Measurements from ENCODE around the gene TENM4.

Gene TENM4

GRCh38 chr11:78752494-78752893 is 688.3 kb downstream of the TENM4 start:
- no peak for DNase-seq

DNA sequence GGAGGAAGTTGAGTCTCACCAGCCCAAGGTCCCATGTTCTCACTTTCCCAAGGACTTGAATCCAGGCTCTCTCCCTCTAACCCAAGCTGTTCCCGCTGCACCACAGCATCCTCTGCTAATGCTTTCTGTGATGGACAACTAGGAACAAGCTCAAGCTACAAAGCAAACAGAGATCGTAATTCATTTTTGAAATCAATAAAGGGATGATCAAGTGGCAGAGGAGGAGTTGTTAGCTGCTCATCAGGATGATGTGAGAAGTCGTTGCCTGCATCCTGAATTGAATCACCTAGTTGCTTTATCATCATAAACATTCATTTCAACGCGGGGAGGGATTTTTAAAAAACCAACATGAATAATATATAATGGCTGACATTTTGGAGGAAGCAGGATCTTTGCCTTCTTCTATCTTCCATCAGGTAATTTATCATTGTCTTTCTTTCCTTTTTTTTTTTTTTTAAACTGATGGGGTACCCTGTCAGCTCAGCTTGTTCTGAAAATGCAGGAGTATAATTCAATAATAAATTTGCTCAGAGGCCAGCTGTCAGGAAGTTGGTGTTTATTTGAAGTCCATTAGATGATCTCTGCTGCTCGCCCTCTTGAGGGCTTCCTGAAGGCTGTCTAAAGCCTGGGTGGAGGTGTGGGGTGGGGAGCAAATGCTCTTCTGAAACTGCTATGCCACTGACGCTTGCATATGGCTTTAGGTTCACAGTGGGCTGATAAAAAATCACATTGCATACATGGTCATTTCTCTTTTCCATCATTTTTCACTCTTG is 691.7 kb downstream of the TENM4 start:
- DNase-seq = no peak

- no peak for DNase-seq
These were observed 695.9 kb downstream of the TENM4 start for GRCh38 chr11:78744949-78745348.

DNA sequence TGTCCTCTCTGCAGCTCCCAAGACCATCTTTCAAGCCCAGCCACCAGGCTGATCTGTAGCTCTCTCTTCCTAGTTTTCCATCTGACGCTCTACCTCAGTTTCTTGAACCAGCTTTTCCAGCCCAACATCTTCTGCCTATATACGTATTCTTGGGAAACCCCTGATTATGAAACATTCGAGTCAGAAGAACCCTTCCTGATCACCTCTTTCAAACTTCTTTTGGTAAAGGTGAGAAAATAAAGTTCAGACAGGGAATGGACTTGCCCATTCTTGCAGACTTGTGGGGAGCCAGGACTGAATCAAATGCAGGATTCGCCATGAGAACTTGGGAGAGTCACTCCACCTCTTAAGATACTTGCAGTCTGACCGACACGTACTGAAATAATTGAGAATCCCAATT is 696.6 kb downstream of the TENM4 start:
- no peak for DNase-seq

- no peak for DNase-seq
These were observed 698.4 kb downstream of the TENM4 start for GRCh38 chr11:78742430-78742829.

- no peak for DNase-seq
These were observed 699.1 kb downstream of the TENM4 start for GRCh38 chr11:78741741-78742140.

DNA sequence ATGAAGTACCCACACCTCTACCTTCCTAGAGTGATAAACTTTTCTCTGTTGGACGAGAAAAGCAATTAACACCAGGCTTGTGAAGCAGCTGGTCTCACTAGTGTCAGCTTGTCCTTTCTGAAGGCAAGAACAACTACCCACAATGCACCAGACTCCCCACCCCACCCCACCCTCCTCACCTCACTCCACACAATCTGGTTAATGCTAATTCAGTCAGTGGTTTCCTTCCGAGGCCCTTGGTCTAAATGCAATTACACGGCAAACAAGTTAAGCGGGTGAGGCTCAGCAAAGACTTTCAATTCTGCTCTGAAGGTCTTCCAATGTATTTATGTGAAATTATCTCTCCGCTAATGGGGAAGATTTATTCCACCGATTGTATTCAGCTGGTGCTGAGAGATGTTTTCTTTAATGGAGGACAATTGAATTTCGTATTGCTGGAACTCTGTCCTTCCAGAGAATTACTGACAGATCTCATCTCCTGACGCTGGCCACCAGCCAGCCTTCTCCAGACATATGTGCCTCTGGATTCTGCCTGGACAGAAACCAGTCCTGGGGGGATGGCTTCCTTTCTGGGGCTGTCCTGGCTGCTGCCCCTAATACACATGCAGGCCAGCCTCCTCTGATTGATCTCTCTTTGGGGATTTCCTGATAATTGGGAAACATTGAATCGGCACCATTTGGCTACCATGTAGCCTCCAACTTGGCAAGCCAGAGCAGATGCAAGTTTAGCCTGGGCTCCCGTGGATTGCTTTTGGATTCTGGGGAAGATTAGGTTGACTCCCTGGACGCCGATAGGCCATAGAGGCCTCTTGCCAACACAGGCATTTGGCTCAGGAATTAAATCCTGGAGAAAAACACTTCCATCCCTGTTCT is 700.4 kb downstream of the TENM4 start:
- no peak for DNase-seq

DNA sequence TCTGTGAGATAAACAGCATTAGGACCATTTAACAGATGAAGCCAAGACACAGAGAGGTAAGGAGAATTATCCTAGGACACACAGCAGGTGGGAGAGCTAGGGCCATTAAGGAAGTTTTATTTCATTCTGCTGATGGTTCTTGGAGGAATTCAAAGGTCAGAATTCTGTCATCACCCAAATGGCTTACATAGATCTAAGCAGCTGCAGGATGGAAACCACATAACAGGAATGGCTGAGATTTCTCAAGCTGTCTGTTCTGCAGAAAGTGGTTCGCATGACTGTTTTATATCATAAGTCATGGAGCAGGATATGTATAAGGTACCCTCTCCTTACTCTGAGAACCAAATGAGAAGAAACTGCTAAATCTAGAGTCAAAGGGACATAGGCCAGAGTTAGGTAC is 702.9 kb downstream of the TENM4 start:
- DNase-seq = no peak

DNA sequence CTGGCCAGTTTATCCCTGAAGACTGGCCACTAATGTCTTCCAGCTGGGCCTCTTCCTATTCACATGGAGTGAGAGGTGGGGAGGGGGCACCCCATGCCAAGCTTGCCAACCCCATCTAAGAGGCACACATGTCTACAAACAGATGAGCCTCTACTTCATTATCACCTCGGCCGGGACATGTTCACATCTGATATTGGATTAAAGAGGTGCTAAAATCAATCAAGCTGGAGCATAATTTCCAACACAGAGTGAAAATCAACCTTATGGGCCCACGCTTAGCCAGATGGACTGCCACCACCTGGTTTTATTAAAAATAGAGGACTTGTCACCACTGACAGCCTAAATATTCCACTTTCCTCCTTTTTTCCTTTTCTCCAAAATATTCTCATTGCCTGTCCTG is 703.5 kb downstream of the TENM4 start:
- no peak for DNase-seq

DNA sequence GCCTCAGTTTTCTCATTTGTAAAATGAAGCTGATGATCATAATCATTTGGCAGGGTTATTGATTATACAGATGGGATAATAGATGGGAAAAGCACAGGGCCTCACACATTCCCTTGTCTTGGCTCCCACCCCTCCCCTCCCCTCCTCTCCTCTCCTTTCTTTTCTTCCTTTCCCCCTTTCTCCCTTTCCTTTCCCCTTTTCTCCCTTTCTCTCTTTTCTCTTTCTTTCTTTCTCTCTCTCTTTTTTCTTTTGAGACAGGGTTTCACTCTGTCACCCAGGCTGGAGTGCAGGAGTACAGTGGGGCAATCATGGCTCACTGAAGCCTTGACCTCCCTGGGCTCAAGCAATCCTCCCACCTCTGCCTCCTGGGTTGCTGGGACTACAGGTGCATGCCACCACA is 705.1 kb downstream of the TENM4 start:
- DNase-seq = no peak

DNA sequence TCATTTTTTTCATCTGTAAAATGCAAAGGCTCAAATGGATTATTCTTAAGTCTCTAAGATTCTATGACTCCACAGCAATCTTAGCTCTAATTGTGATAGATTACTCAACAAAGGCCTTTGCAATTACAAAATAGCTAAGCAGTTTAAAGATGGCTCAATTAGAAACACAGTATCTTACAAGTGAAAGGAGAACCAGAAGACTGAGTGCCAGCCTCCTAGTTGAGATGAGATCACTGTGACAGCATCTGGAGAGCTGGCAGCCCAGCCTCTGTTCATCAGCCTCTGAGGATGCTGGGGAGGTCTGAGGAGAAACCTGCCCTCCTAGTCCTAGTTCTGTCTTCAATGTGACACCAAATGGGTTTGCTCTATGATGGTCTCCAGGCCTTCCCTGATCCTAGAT is 707.8 kb downstream of the TENM4 start:
- DNase-seq = no peak

- no peak for DNase-seq
These were observed 708.6 kb downstream of the TENM4 start for GRCh38 chr11:78732246-78732645.

GRCh38 chr11:78731027-78731426 is 709.8 kb downstream of the TENM4 start:
- no peak for DNase-seq

DNA sequence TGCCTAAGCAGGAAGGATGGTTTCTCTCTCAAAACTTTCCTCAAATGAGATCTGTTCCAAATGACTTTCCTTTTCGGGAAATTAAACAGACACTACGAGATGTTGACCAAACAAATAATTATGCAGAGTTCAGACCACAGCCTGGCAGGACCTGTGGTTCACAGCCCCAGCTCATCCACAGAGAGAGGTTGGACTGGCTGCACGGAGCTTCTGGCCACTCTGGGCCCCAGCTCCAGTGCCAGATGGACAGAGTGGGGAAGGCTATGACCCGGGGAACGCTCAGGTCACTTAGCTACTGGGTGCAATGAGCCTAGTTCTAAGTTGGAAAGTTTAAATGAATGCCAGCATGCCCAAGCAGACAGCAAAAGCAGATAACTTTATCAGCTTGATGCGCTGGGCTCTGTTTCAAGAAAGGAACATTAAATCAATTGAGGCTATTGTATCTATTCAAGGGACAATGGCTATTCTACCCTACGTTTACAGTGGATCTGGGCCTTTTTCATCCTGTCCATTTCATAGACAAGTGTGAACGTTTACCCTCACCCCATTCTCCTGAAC is 710.5 kb downstream of the TENM4 start:
- no peak for DNase-seq

DNA sequence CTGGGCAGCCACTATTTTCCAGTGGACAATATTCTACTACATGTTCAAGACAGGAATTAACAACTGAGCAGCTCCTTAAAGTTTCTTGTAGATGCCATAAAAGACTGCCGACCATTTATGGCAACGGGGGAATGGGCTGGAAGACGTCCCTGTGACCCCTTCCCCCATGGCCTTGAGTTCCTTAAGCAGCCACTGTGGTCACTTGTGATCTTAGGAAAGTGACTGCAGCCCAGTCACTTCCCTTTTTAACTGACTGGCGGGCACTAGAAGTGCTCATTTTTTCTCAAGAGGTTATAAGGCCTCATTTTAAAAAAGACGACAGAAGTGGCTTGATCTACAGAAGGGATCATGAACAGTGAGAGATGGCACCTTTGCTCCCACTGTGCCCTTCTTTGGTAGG is 713.0 kb downstream of the TENM4 start:
- DNase-seq = no peak

GRCh38 chr11:78725200-78725599 is 715.6 kb downstream of the TENM4 start:
- no peak for DNase-seq

- DNase-seq = no peak
These were observed 718.0 kb downstream of the TENM4 start for GRCh38 chr11:78722786-78723185.

- DNase-seq = no peak
These were observed 720.4 kb downstream of the TENM4 start for GRCh38 chr11:78720281-78720989.

GRCh38 chr11:78717041-78717440 is 723.8 kb downstream of the TENM4 start:
- DNase-seq = no peak

DNA sequence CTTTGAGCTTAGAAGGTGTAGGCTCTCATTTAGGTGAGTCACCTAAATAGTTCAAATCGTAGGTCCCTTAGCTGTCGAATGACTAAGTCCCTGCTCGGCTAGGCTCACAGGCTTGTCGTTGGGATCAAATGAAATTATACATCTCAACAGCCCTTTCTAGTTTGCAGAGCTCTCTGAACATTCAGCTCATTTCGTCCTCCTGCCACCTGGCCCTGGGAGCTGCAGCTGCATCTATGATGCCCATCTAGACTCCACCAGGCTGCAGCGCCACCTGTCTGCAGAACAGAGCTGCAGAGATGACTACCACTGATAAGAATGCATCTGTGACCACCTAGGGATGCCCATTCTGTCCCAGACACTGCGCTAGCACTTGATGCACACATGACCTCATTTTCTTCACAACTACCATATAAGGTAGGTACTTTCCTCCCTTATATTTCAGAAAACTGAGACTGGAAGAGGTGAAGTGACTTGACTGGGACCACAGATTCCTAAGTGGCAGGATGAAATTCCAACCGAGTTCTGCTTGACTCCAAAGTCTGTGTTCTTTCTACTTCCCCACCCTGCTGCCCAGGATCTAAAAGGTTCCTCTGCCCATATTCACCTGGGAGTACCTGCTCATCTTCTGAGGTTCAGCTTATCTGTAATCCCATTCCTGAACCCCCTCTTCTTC is 725.1 kb downstream of the TENM4 start:
- DNase-seq = no peak

DNA sequence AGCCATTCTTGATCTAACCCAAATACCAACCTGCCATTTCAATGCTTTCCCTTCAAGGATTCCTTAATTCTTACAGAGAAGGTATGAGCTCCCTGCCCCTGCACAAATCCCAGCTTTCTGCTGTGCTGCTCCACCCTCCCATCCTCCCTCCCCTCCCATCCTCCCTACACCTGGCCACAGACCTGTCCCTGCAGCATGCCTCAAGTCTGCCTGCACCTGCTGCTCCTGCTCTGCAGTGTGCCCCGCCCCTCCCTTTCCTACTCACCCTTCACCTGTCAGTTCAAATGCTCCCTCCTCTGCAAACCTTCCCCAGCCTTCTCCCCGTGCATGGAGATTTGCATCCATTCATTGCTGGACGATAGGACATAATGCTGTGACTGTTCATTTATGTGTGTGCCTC is 726.3 kb downstream of the TENM4 start:
- no peak for DNase-seq

- no peak for DNase-seq
These were observed 729.1 kb downstream of the TENM4 start for GRCh38 chr11:78711735-78712134.

- DNase-seq = no peak
These were observed 730.4 kb downstream of the TENM4 start for GRCh38 chr11:78710417-78710816.
